ENCODE data around the gene CHADL. TPM values are rescaled to one million over a fixed set of nuclear protein-coding genes. Genes with fewer than 3 reads are reported as not detected.
A peak's percentile ranks its signal among the peaks of the same experiment; 100 is the strongest.

Gene CHADL
- total RNA-seq, 1 experiment from 2014 or later = 0.33 TPM

DNA sequence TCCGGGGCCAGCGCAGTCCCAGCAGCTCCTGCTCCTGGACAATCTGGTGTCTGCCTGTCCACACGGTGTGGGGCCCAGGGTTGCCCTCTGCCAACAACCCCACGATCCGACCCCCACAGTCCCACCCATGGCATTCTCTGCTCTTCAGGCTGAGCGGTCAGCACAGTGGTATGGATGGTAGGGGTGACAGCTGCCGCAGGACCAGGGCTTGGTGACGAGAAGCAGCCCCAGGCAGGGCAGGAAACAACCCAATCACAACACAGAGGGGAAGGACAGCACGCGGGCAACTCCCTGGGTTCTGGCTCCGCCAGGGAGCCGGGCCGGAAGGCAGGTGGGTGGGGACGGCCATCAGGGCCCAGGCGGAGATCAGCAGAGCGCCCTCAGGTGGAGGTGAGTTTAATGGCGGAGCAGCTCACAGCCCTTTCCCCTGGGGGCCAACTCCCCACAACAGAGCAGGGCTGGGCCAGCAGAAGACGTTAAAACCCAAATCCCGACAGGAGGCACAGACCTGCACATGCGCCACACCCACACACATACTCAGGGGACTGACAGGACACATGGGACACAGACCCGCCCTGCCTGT is 5.3 kb upstream of the CHADL start:
- no peak overlapping the region for H3K4me3 ChIP-seq (ENCODE audit: low read depth in 2 of 2, low read length in 2 of 2)
- H3K27ac ChIP-seq (ENCODE audit: low read length) = no peak overlapping the region
- intact Hi-C loops (cut with micrococcal nuclease; ENCODE audit: unreplicated experiment) = no loop called here
- in situ Hi-C loops (cut with HindIII; ENCODE audit: low pct_unique_long_range_greater_than_20kb, low sequenced_read_pairs) = no loop called here
- ChIA-PET CTCF (no interaction called here), POLR2A (no interaction called here)
- 0 out of 2 replicates have a peak, but pooled peaks have one; percentile 9 for ATAC-seq
- no peak for DNase-seq (ENCODE audit: low read depth, low spot score)
- no peaks in the 10 kb centered on the region for H3K4me1 ChIP-seq (ENCODE audit: control insufficient read depth, insufficient read depth, low read length)
- H3K27me3 ChIP-seq (ENCODE audit: control insufficient read depth, insufficient read depth, low read length) = no peaks in the 10 kb centered on the region
- H3K36me3 ChIP-seq (ENCODE audit: control insufficient read depth, insufficient read depth, low read length) = peaks cover 8% of the 10 kb centered on the region
- TSS peak; percentile 89 for BruUV-seq (replicated peaks)
- no peaks in the 10 kb centered on the region for H3K9me3 ChIP-seq (ENCODE audit: control insufficient read depth, insufficient read depth, low read depth, low read length)
- no peak for TF ChIP-seq SIN3A (IDR thresholded peaks at IDR 0.05; ENCODE audit: borderline replicate concordance, insufficient read depth, low read depth, low read length)
- TF ChIP-seq, protein P1, sequence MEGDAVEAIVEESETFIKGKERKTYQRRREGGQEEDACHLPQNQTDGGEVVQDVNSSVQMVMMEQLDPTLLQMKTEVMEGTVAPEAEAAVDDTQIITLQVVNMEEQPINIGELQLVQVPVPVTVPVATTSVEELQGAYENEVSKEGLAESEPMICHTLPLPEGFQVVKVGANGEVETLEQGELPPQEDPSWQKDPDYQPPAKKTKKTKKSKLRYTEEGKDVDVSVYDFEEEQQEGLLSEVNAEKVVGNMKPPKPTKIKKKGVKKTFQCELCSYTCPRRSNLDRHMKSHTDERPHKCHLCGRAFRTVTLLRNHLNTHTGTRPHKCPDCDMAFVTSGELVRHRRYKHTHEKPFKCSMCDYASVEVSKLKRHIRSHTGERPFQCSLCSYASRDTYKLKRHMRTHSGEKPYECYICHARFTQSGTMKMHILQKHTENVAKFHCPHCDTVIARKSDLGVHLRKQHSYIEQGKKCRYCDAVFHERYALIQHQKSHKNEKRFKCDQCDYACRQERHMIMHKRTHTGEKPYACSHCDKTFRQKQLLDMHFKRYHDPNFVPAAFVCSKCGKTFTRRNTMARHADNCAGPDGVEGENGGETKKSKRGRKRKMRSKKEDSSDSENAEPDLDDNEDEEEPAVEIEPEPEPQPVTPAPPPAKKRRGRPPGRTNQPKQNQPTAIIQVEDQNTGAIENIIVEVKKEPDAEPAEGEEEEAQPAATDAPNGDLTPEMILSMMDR (IDR thresholded peaks at IDR 0.05) = no peak; the same call in 1 of the 2 replicates
- TF ChIP-seq POLR2AphosphoS5 (IDR thresholded peaks at IDR 0.05; ENCODE audit: low read depth, low read length) = no peak
- TF ChIP-seq, protein P2, sequence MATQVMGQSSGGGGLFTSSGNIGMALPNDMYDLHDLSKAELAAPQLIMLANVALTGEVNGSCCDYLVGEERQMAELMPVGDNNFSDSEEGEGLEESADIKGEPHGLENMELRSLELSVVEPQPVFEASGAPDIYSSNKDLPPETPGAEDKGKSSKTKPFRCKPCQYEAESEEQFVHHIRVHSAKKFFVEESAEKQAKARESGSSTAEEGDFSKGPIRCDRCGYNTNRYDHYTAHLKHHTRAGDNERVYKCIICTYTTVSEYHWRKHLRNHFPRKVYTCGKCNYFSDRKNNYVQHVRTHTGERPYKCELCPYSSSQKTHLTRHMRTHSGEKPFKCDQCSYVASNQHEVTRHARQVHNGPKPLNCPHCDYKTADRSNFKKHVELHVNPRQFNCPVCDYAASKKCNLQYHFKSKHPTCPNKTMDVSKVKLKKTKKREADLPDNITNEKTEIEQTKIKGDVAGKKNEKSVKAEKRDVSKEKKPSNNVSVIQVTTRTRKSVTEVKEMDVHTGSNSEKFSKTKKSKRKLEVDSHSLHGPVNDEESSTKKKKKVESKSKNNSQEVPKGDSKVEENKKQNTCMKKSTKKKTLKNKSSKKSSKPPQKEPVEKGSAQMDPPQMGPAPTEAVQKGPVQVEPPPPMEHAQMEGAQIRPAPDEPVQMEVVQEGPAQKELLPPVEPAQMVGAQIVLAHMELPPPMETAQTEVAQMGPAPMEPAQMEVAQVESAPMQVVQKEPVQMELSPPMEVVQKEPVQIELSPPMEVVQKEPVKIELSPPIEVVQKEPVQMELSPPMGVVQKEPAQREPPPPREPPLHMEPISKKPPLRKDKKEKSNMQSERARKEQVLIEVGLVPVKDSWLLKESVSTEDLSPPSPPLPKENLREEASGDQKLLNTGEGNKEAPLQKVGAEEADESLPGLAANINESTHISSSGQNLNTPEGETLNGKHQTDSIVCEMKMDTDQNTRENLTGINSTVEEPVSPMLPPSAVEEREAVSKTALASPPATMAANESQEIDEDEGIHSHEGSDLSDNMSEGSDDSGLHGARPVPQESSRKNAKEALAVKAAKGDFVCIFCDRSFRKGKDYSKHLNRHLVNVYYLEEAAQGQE (IDR thresholded peaks at IDR 0.05; ENCODE audit: insufficient read depth in 1 of 2, low read depth in 2 of 2, low read length in 1 of 2) = no peak
- no peak for TF ChIP-seq TCF7L2 (IDR thresholded peaks at IDR 0.05; ENCODE audit: low read depth, low read length)

DNA sequence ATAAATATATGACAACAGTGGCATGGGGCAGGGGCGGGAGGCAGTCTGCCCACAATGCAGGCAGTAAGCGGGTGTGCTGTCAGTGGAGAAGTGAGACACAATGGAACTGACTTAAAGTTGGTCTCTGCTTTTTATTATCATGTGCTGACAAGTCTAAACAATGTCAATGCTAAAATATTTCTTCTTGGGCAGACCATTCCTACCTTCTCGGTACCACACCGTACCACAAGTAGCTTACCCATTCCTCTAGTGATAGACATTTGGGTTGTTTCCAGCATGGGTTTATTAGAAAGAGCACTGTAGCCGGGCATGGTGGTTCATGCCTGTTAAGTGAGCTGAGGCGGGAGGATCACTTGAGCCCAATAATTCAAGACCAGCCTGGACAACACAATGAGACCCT is 2.6 kb upstream of the CHADL start:
- Histone ChIP-seq H3K4me1 (ENCODE audit: control insufficient read depth, insufficient read depth, low read length) (no peaks in the 10 kb centered on the region), H3K36me3 (ENCODE audit: control insufficient read depth, insufficient read depth, low read length) (no peaks in the 10 kb centered on the region), H3K27ac (ENCODE audit: low read length) (no peak overlapping the region), H3K27me3 (ENCODE audit: control insufficient read depth, insufficient read depth, low read length) (no peaks in the 10 kb centered on the region), H3K4me3 (ENCODE audit: low read depth in 2 of 2, low read length in 2 of 2) (no peak overlapping the region), H3K9me3 (ENCODE audit: control insufficient read depth, insufficient read depth, low read depth, low read length) (no peaks in the 10 kb centered on the region)
- intact Hi-C loops (cut with micrococcal nuclease; ENCODE audit: unreplicated experiment) (no loop called here), in situ Hi-C loops (cut with HindIII; ENCODE audit: low pct_unique_long_range_greater_than_20kb, low sequenced_read_pairs) (no loop called here)
- no TSS peak for BruUV-seq (replicated peaks)
- TF ChIP-seq, protein P2 (IDR thresholded peaks at IDR 0.05; ENCODE audit: insufficient read depth in 1 of 2, low read depth in 2 of 2, low read length in 1 of 2) = no peak
- DNase-seq (ENCODE audit: low read depth, low spot score) = no peak
- ChIA-PET CTCF (interaction anchor here (0.6 kb wide), 1 partner anchor 534 kb away, joined by 5 read pairs; no protein-coding TSS in a partner anchor), POLR2A (interaction anchor here (0.7 to 1.2 kb wide), 2 partner anchors 36 to 38 kb away, joined by 3 to 6 read pairs; partner anchors contain the start of gene L3MBTL2)
- ATAC-seq = no peak
